ENCODE data around the gene MTUS2. TPM values are rescaled to one million over a fixed set of nuclear protein-coding genes. Genes with fewer than 3 reads are reported as not detected.

MTUS2 gene
- total and polyA plus RNA-seq, 10 of the 15 experiments (the other 5 are each of a cell fraction or from before 2014, with no cell fraction given): under 0.01 to 0.05 (median 0.02) TPM; not detected in 6

DNA sequence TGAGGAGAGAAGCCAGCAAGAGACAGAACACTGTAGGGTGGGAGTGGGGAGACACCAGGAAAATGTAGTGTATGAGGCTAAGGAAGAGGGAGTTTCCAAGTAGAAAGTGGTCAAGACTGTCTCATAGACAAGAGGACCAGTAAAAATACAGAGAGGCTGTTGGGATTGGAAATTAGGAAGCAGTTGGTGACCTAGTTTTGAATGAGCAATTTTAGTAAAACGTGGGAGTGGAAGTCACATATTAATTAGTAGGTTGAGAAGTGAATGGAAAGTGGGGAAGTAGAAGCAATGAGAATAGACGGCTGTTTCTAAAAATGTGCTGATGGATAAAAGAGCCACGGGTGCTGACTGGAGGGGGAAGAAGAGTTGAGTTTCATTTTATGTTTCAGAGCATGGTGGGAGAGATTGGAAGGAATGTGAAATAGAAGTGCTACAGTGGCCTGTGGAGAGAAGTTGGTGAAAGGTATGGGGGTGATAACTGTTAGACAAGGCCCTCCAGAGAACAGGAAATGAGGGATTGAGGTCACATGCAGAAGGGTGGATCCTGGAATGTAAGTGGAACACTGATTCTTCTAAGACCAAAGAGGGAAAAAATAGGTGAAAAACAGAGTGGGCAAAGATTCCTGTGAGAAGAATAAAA is 247.3 kb downstream of the MTUS2 start:
- CTCF ChIA-PET: no interaction called here
- H3K9ac ChIP-seq (ENCODE audit: control insufficient read depth, insufficient read depth, low read length): no peak overlapping the region
- no peaks in the 10 kb centered on the region for H3K9me3 ChIP-seq (replicated peaks; ENCODE audit: control insufficient read depth, insufficient read depth, low read length)
- TF ChIP-seq RB1 (IDR thresholded peaks at IDR 0.05; ENCODE audit: borderline replicate concordance): no peak
- TF ChIP-seq SMARCA5 (IDR thresholded peaks at IDR 0.05): no peak
- no peak for TF ChIP-seq NR2C2 (IDR thresholded peaks at IDR 0.05; ENCODE audit: borderline replicate concordance, control insufficient read depth, insufficient read length, low read depth)
- TF ChIP-seq, protein P1, sequence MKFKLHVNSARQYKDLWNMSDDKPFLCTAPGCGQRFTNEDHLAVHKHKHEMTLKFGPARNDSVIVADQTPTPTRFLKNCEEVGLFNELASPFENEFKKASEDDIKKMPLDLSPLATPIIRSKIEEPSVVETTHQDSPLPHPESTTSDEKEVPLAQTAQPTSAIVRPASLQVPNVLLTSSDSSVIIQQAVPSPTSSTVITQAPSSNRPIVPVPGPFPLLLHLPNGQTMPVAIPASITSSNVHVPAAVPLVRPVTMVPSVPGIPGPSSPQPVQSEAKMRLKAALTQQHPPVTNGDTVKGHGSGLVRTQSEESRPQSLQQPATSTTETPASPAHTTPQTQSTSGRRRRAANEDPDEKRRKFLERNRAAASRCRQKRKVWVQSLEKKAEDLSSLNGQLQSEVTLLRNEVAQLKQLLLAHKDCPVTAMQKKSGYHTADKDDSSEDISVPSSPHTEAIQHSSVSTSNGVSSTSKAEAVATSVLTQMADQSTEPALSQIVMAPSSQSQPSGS (IDR thresholded peaks at IDR 0.05; ENCODE audit: low read length): no peak
- TF ChIP-seq, protein P2, sequence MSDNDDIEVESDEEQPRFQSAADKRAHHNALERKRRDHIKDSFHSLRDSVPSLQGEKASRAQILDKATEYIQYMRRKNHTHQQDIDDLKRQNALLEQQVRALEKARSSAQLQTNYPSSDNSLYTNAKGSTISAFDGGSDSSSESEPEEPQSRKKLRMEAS (IDR thresholded peaks at IDR 0.05; ENCODE audit: low read depth, low read length): no peak
- no peak for TF ChIP-seq TCF3 (IDR thresholded peaks at IDR 0.05; ENCODE audit: borderline replicate concordance, insufficient read depth, low read depth, low read length)
- no peak for TF ChIP-seq ZNF384 (IDR thresholded peaks at IDR 0.05; ENCODE audit: borderline replicate concordance, low read depth, low read length)
- TF ChIP-seq, protein P3, sequence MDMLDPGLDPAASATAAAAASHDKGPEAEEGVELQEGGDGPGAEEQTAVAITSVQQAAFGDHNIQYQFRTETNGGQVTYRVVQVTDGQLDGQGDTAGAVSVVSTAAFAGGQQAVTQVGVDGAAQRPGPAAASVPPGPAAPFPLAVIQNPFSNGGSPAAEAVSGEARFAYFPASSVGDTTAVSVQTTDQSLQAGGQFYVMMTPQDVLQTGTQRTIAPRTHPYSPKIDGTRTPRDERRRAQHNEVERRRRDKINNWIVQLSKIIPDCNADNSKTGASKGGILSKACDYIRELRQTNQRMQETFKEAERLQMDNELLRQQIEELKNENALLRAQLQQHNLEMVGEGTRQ (IDR thresholded peaks at IDR 0.05; ENCODE audit: borderline replicate concordance, low read depth, low read length): no peak
- no peak for TF ChIP-seq BACH1 (IDR thresholded peaks at IDR 0.05; ENCODE audit: borderline replicate concordance)
- TF ChIP-seq SP1 (IDR thresholded peaks at IDR 0.05; ENCODE audit: low read depth, low read length): no peak
- no peak for TF ChIP-seq PAX5 (IDR thresholded peaks at IDR 0.05; ENCODE audit: borderline replicate concordance, low read depth, low read length)
- no peak for TF ChIP-seq YBX1 (IDR thresholded peaks at IDR 0.05)
- TF ChIP-seq RBBP5 (conservative IDR thresholded peaks at IDR 0.05): no peak
- no peak for TF ChIP-seq RAD51 (IDR thresholded peaks at IDR 0.05)
- TF ChIP-seq, protein P4, sequence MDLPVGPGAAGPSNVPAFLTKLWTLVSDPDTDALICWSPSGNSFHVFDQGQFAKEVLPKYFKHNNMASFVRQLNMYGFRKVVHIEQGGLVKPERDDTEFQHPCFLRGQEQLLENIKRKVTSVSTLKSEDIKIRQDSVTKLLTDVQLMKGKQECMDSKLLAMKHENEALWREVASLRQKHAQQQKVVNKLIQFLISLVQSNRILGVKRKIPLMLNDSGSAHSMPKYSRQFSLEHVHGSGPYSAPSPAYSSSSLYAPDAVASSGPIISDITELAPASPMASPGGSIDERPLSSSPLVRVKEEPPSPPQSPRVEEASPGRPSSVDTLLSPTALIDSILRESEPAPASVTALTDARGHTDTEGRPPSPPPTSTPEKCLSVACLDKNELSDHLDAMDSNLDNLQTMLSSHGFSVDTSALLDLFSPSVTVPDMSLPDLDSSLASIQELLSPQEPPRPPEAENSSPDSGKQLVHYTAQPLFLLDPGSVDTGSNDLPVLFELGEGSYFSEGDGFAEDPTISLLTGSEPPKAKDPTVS (IDR thresholded peaks at IDR 0.05; ENCODE audit: low read depth, low read length): no peak
- no peaks in the 10 kb centered on the region for H3K4me1 ChIP-seq (ENCODE audit: control insufficient read depth, insufficient read depth, low read length)
- H3K79me2 ChIP-seq (ENCODE audit: control insufficient read depth, insufficient read depth, low read length): no peaks in the 10 kb centered on the region
- H3K27me3 ChIP-seq (replicated peaks in 1 of 2; ENCODE audit: control insufficient read depth in 2 of 2, insufficient read depth in 2 of 2, low read length in 1 of 2): no peaks in the 10 kb centered on the region
- RAD21 ChIA-PET (ENCODE audit: unreplicated experiment): no interaction called here
- no peak for DNase-seq (ENCODE audit: low read depth, low spot score)
- FAIRE-seq: no peak
- intact Hi-C loops (cut with micrococcal nuclease; ENCODE audit: unreplicated experiment): no loop called here
- no TSS peak for BruUV-seq (replicated peaks)
- H4K20me1 ChIP-seq (ENCODE audit: control insufficient read depth, insufficient read depth): no peaks in the 10 kb centered on the region
- no peak for ATAC-seq
- H3K4me3 ChIP-seq: no peak overlapping the region
- H2AFZ ChIP-seq (ENCODE audit: control insufficient read depth, low read depth, low read length): no peak overlapping the region
- in situ Hi-C loops (cut with MboI): no loop called here
- POLR2A ChIA-PET: no interaction called here
- SMC1A ChIA-PET (ENCODE audit: uncharacterized antibody, unreplicated experiment): no interaction called here
- 2% methylated on average over 3 of the region's 3 CpGs for WGBS (ENCODE audit: insufficient coverage, insufficient replicate concordance, low lambda C conversion rate, missing lambda C conversion rate)
- H3K27ac ChIP-seq (ENCODE audit: control insufficient read depth, insufficient read depth): no peak overlapping the region
- no peaks in the 10 kb centered on the region for H3K36me3 ChIP-seq (ENCODE audit: control insufficient read depth in 2 of 2, insufficient read depth in 2 of 2, low read length in 1 of 2)
- H3K4me2 ChIP-seq (ENCODE audit: control insufficient read depth, insufficient read depth): no peak overlapping the region
